HepG2 (cell line): ENCODE measurements around the gene ANKRD29. TPM values are rescaled to one million over a fixed set of nuclear protein-coding genes. Genes with fewer than 3 reads are reported as not detected.

ENCODE experiments used
- ATAC-seq: fragments of 200-7000 bp; cut with Tn5 transposase; 3 replicates; pipeline ENCODE4 v1.9.1; 2020; ENCODE audit warnings: mild to moderate bottlenecking, moderate library complexity
- BruUV-seq: library from RNA; stranded (reverse); fragments of 400-500 nt; replicated peaks from 2 replicates; lab custom pipeline; 2021; lab: Mats Ljungman, UMichigan
- CTCF ChIA-PET: fragments of 300-600 bp; formaldehyde crosslinking; extraction: SDS; loops from one replicate; lab custom pipeline; 2021; ENCODE audit warnings: low total read pairs, inconsistent platforms, low intra/inter-chr PET ratio; lab: Yijun Ruan, JAX
- POLR2A ChIA-PET: fragments of 350-600 bp; sonication (Branson Sonifier 250); formaldehyde crosslinking; loops from one replicate; lab custom pipeline; 2020; ENCODE audit warnings: antibody characterized with exemption, inconsistent platforms; lab: Yijun Ruan, JAX
- DNase-seq: peaks from one replicate; pipeline ENCODE4 v3.0.0-alpha.2; 2015; ENCODE audit warnings: low spot score
- FAIRE-seq: peaks from 3 replicates; lab custom pipeline; 2011; peaks lifted over from hg19 to GRCh38; lab: Jason Lieb, UNC
- H2AFZ ChIP-seq: one replicate; pipeline ENCODE4 v1.6.1; 2011; ENCODE audit warnings: low read length, inconsistent platforms
- H3K27ac ChIP-seq: fragments of 300-600 bp; 3 replicates; pipeline ENCODE4 v1.8.0; 2011; ENCODE audit warnings: mixed run types, mild to moderate bottlenecking, mixed read lengths, low read length, inconsistent platforms; ENCODE audit not compliant: insufficient read depth; ENCODE audit errors: extremely low read length
- H3K27me3 ChIP-seq, 2 experiments: fragments of 200-600 bp in 1 of 2; 2 replicates in 1 of 2; 3 replicates in 1 of 2; pipeline versions ENCODE4 v1.6.0 to v1.8.0; 2011; ENCODE audit warnings: low read length in 2 of 2, mild to moderate bottlenecking in 2 of 2, moderate library complexity in 2 of 2, inconsistent platforms in 1 of 2; ENCODE audit not compliant: insufficient read depth in 2 of 2, control insufficient read depth in 1 of 2
- H3K36me3 ChIP-seq, 2 experiments: fragments of 200-600 bp in 1 of 2; replicated peaks in 1 of 2; 2 replicates in 1 of 2; 3 replicates in 1 of 2; pipeline versions ENCODE4 v1.5.1 to v1.8.0; 2011; ENCODE audit warnings: low read length in 2 of 2, inconsistent platforms in 1 of 2; ENCODE audit not compliant: insufficient read depth in 2 of 2, control insufficient read depth in 1 of 2
- H3K4me1 ChIP-seq: 2 replicates; pipeline ENCODE4 v1.5.1; 2012; ENCODE audit warnings: low read length, inconsistent platforms; ENCODE audit not compliant: insufficient read depth
- H3K4me2 ChIP-seq: 2 replicates; pipeline ENCODE4 v1.6.0; 2011; ENCODE audit warnings: low read depth, low read length, inconsistent platforms
- H3K4me3 ChIP-seq, 3 experiments: fragments of 200-600 bp in 1 of 3; sonication (generic), shearing (Covaris generic) in 1 of 3; replicated peaks in 1 of 3; 2 replicates each; pipeline ENCODE4 v1.5.1; 2011 to 2016; ENCODE audit warnings: low read length in 3 of 3, inconsistent platforms in 2 of 3, low read depth in 2 of 3, mild to moderate bottlenecking in 2 of 3, control low read depth in 1 of 3, mixed read lengths in 1 of 3; ENCODE audit not compliant: insufficient read depth in 1 of 3
- H3K79me2 ChIP-seq: one replicate; pipeline ENCODE4 v1.6.1; 2011; ENCODE audit warnings: low read length, inconsistent platforms; ENCODE audit not compliant: insufficient read depth
- H3K9ac ChIP-seq: 2 replicates; pipeline ENCODE4 v1.6.0; 2011; ENCODE audit warnings: mild to moderate bottlenecking, low read depth, low read length, inconsistent platforms; ENCODE audit not compliant: insufficient read depth
- H3K9me3 ChIP-seq: 2 replicates; pipeline ENCODE4 v1.5.1; 2012; ENCODE audit warnings: mild to moderate bottlenecking, low read length
- H4K20me1 ChIP-seq: 2 replicates; pipeline ENCODE4 v1.6.0; 2011; ENCODE audit warnings: inconsistent platforms, mild to moderate bottlenecking, low read length, moderate library complexity; ENCODE audit not compliant: insufficient read depth
- CERS6 ChIP-seq: sonication (generic); formaldehyde crosslinking; IDR thresholded peaks from 2 replicates; pipeline ENCODE4 v1.5.0; 2020; ENCODE audit warnings: missing genetic modification reagents
- DNMT1 ChIP-seq: sonication (generic); formaldehyde crosslinking; IDR thresholded peaks from 2 replicates; pipeline ENCODE4 v1.5.1; 2020; ENCODE audit warnings: mild to moderate bottlenecking, missing genetic modification reagents
- HNF4G ChIP-seq, 2 experiments: sonication (generic) in 1 of 2; formaldehyde crosslinking in 1 of 2; IDR thresholded peaks; 2 replicates each; pipeline versions ENCODE4 v1.4.0 to v1.6.1; 2011 to 2020; ENCODE audit warnings: borderline replicate concordance in 2 of 2, low read depth in 2 of 2, mild to moderate bottlenecking in 2 of 2, low read length in 1 of 2, missing genetic modification reagents in 1 of 2, moderate library complexity in 1 of 2
- LBX2 ChIP-seq: sonication (generic); formaldehyde crosslinking; IDR thresholded peaks from 2 replicates; pipeline ENCODE4 v1.5.0; 2020; ENCODE audit warnings: missing genetic modification reagents, mild to moderate bottlenecking, borderline replicate concordance
- MAFF ChIP-seq: IDR thresholded peaks from 2 replicates; pipeline ENCODE4 v1.6.1; 2011; ENCODE audit warnings: low read depth, low read length, improper control_type of control experiment
- MAFK ChIP-seq, 2 experiments: IDR thresholded peaks in 1 of 2; conservative IDR thresholded peaks in 1 of 2; 2 replicates each; pipeline ENCODE4 v1.6.1; 2011; ENCODE audit warnings: improper control_type of control experiment in 2 of 2, low read length in 2 of 2
- SRSF9 ChIP-seq: fragments of 200-400 bp; formaldehyde crosslinking; IDR thresholded peaks from 2 replicates; pipeline ENCODE4 v1.6.1; 2018; ENCODE audit warnings: borderline replicate concordance, mild to moderate bottlenecking, low read depth, low read length; ENCODE audit not compliant: insufficient read depth, poor library complexity, severe bottlenecking
- ZIK1 ChIP-seq: sonication (generic); formaldehyde crosslinking; IDR thresholded peaks from 2 replicates; pipeline ENCODE4 v1.5.0; 2020; ENCODE audit warnings: mild to moderate bottlenecking, low read depth, missing genetic modification reagents, borderline replicate concordance
- ZNF337 ChIP-seq: sonication (generic); formaldehyde crosslinking; IDR thresholded peaks from 2 replicates; pipeline ENCODE4 v1.5.1; 2020; ENCODE audit warnings: missing genetic modification reagents, low read depth, mild to moderate bottlenecking, borderline replicate concordance
- ZNF746 ChIP-seq: sonication (generic); formaldehyde crosslinking; IDR thresholded peaks from 2 replicates; pipeline ENCODE4 v1.8.0; 2022; ENCODE audit warnings: mild to moderate bottlenecking, missing genetic modification reagents
- ZNF776 ChIP-seq: sonication (generic); formaldehyde crosslinking; IDR thresholded peaks from 2 replicates; pipeline ENCODE4 v1.4.0; 2020; ENCODE audit warnings: mild to moderate bottlenecking, missing genetic modification reagents
- WGBS: methylation state at CpG from one replicate; pipeline ENCODE4 v1.1.6; 2017; ENCODE audit warnings: low lambda C conversion rate; 5-methylcytosine and 5-hydroxymethylcytosine counted together
- in situ Hi-C: cut with HindIII; loops from 2 replicates; pipeline ENCODE4 v1.10.0; 2017; ENCODE audit warnings: low pct_unique_long_range_greater_than_20kb; ENCODE audit not compliant: extremely low pct_ligation_motif_present
- intact Hi-C: fragments of 100-400 bp; cut with micrococcal nuclease; formaldehyde crosslinking; loops from one replicate; pipeline ENCODE4 v1.10.0; 2022; ENCODE audit not compliant: unreplicated experiment
- polyA plus RNA-seq, 8 experiments: library from polyadenylated mRNA; depleted of rRNA in 3 of 8; stranded (reverse) in 7 of 8; unstranded in 1 of 8; fragments of >200 nt; fragmentation: Illumina TruSeq in 4 of 8; extraction: Trizol in 4 of 8; gene quantifications; 2 replicates each; pipeline versions ENCODE4 v1.2.1 to v1.2.3, GENCODE V29; 2011 to 2016; ENCODE audit warnings: low read depth in 4 of 8, missing spikeins in 1 of 8, mixed read lengths in 1 of 8; ENCODE audit not compliant: insufficient read depth in 1 of 8
- total RNA-seq, 5 experiments: library from RNA; depleted of rRNA; stranded (reverse); fragments of >200 nt; fragmentation: Illumina TruSeq; extraction: Trizol; gene quantifications; 2 replicates each; pipeline ENCODE4 v1.2.3, GENCODE V29; 2016; ENCODE audit warnings: low read depth in 1 of 5

ANKRD29 gene
- total and polyA plus RNA-seq, 2 of the 13 experiments (the other 11 are each of a cell fraction or from before 2014, with no cell fraction given), result not detected

GRCh38 chr18:23648456-23648855 is 14.3 kb downstream of the ANKRD29 start (continued):
- TF ChIP-seq SRSF9, result no peak
- no peak for TF ChIP-seq ZNF746
- no peak for TF ChIP-seq ZIK1 (CRISPR knock-in tag)
- no peak for TF ChIP-seq ZNF776 (CRISPR knock-in tag)
- no peak for TF ChIP-seq DNMT1
- no peak for TF ChIP-seq HNF4G (IDR thresholded peaks at IDR 0.05; ENCODE audit: borderline replicate concordance, low read depth, low read length)
- TF ChIP-seq HNF4G (CRISPR knock-in tag; IDR thresholded peaks at IDR 0.05; ENCODE audit: borderline replicate concordance, low read depth), result no peak
- no peak for TF ChIP-seq ZNF337 (CRISPR knock-in tag)
- no peak for TF ChIP-seq LBX2

DNA sequence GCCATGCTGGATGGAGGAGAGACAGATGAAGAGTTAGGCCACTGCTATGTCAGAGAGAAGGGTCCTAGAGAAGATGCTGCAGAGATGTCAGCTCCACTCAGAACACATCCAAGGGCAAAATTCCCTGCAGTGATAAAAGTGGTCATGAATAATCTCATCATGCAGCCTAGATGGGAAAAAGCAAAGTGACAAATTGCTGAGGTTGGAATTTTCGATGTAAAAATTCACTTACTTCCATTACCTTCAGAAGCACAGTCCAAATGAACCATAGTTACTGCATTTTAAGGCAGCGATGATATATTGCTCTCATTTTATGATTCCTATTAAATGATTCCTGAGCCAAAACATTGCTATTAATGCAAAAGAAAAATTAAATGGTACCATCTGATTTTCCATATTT is 16.4 kb downstream of the ANKRD29 start:
- intact Hi-C loops (no loop called here), in situ Hi-C loops (no loop called here)
- peaks cover 0 to 18% of the 10 kb centered on the region in 2 experiments; a peak in 2 of 5 replicates for H3K27me3 ChIP-seq
- ChIA-PET CTCF (no interaction called here), POLR2A (no interaction called here)
- no peaks in the 10 kb centered on the region for H4K20me1 ChIP-seq
- ATAC-seq (no peak), FAIRE-seq (no peak), DNase-seq (no peak)
- H2AFZ ChIP-seq, result no peak overlapping the region
- no peak overlapping the region for H3K27ac ChIP-seq
- peaks cover 8% of the 10 kb centered on the region for H3K4me1 ChIP-seq
- no peak overlapping the region for H3K9ac ChIP-seq
- peak; percentile 76 to 85 for TF ChIP-seq MAFK (conservative IDR thresholded peaks at IDR 0.05 in 1 of 2, IDR thresholded peaks at IDR 0.05 in 1 of 2; ENCODE audit: low read length in 2 of 2)
- no peak for TF ChIP-seq CERS6 (CRISPR knock-in tag)
- TF ChIP-seq MAFF, result peak; percentile 77
- TF ChIP-seq, all 625 proteins: peak for 2
- no TSS peak for BruUV-seq
- no peak overlapping the region for H3K4me3 ChIP-seq
- WGBS, result 46% methylated on average over 2 of the region's 2 CpGs
- H3K79me2 ChIP-seq, result no peaks in the 10 kb centered on the region
- no peaks in the 10 kb centered on the region for H3K36me3 ChIP-seq
- no peaks in the 10 kb centered on the region for H3K9me3 ChIP-seq
- H3K4me2 ChIP-seq, result no peak overlapping the region
